ENCODE results near the gene ABL2. TPM values are rescaled to one million over a fixed set of nuclear protein-coding genes. Genes with fewer than 3 reads are reported as not detected.
A peak's percentile ranks its signal among the peaks of the same experiment; 100 is the strongest.
"Not testable (repeated sequence)": the region's sequence is repeated elsewhere in the genome, so short reads cannot be mapped to it uniquely, and the experiment has no call there.

Gene ABL2
- total and polyA plus RNA-seq, 8 donors = 1.3 to 26.6 (median 6.7) TPM

DNA sequence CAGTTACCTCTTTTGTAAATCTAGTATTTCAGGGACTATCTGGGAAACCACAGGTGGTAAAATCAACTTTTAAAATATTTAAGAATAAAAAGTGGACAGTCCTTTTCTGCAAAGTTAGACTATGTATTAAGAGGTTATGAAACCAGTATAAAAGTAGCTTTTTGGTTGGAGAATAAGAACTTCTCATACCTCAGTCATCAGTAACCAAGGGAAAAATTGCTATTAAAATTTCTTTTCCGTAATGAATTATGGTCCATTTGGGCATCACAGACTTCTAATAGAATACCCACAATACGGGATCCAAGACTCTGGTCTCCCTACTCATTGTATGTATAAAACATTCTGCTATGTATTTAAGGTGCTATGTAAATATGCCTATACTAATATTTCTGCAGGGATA, 51.9 kb downstream of the ABL2 start:
- TF ChIP-seq POLR2A (IDR thresholded peaks at IDR 0.05) = no peak
- TF ChIP-seq EP300 (IDR thresholded peaks at IDR 0.05) = no peak
- TF ChIP-seq, protein P1, sequence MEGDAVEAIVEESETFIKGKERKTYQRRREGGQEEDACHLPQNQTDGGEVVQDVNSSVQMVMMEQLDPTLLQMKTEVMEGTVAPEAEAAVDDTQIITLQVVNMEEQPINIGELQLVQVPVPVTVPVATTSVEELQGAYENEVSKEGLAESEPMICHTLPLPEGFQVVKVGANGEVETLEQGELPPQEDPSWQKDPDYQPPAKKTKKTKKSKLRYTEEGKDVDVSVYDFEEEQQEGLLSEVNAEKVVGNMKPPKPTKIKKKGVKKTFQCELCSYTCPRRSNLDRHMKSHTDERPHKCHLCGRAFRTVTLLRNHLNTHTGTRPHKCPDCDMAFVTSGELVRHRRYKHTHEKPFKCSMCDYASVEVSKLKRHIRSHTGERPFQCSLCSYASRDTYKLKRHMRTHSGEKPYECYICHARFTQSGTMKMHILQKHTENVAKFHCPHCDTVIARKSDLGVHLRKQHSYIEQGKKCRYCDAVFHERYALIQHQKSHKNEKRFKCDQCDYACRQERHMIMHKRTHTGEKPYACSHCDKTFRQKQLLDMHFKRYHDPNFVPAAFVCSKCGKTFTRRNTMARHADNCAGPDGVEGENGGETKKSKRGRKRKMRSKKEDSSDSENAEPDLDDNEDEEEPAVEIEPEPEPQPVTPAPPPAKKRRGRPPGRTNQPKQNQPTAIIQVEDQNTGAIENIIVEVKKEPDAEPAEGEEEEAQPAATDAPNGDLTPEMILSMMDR (IDR thresholded peaks at IDR 0.05) = no peak
- Histone ChIP-seq H3K27me3 (no peaks in the 10 kb centered on the region), H3K4me1 (peaks cover 0 to 34% (median 18%) of the 10 kb centered on the region in 4 donors), H3K36me3 (no peaks in the 10 kb centered on the region), H3K27ac (no peak overlapping the region), H3K9me3 (no peaks in the 10 kb centered on the region), H3K4me3 (no peak overlapping the region)
- intact Hi-C loops (cut with DNase I; ENCODE audit: low total_unique reads) = no loop called here
- 78 to 89% (median 81%) methylated on average over 2 of the region's 2 CpGs for WGBS, 5 donors
- no peak for DNase-seq

DNA sequence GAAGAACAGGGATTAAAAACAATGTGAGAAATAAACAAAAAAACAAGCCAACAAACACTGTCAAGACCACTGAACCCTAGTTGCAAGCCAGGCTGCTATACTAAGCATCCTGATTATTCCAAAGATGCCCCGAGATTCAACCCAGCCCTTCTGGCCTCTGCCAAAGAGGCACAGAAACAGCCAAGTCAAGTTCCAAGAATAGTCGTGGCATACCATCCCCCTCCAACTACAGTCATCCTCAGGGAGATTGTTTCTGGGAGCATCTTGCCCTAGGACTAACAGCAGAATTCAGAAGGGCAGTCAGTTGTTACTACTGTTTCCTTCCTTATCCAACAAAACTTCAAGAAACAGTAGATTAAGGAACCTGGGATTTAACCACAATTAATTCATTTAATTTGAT, 52.3 kb downstream of the ABL2 start:
- no peaks in the 10 kb centered on the region for H3K27me3 ChIP-seq
- peaks cover 0 to 34% (median 18%) of the 10 kb centered on the region in 4 donors for H3K4me1 ChIP-seq
- H3K36me3 ChIP-seq = no peaks in the 10 kb centered on the region
- no peak overlapping the region for H3K4me3 ChIP-seq
- no peak overlapping the region for H3K27ac ChIP-seq
- WGBS, 5 donors = 39 to 74% (median 66%) methylated on average over 2 of the region's 2 CpGs
- TF ChIP-seq, protein P1 (IDR thresholded peaks at IDR 0.05) = no peak
- no peak for TF ChIP-seq POLR2AphosphoS5 (IDR thresholded peaks at IDR 0.05)
- no peak for TF ChIP-seq POLR2A (IDR thresholded peaks at IDR 0.05)
- TF ChIP-seq EP300 (IDR thresholded peaks at IDR 0.05) = no peak
- DNase-seq = peak in 1 of 2 donors; percentile 36
- H3K9me3 ChIP-seq = no peaks in the 10 kb centered on the region
- intact Hi-C loops (cut with DNase I; ENCODE audit: low total_unique reads) = no loop called here

DNA sequence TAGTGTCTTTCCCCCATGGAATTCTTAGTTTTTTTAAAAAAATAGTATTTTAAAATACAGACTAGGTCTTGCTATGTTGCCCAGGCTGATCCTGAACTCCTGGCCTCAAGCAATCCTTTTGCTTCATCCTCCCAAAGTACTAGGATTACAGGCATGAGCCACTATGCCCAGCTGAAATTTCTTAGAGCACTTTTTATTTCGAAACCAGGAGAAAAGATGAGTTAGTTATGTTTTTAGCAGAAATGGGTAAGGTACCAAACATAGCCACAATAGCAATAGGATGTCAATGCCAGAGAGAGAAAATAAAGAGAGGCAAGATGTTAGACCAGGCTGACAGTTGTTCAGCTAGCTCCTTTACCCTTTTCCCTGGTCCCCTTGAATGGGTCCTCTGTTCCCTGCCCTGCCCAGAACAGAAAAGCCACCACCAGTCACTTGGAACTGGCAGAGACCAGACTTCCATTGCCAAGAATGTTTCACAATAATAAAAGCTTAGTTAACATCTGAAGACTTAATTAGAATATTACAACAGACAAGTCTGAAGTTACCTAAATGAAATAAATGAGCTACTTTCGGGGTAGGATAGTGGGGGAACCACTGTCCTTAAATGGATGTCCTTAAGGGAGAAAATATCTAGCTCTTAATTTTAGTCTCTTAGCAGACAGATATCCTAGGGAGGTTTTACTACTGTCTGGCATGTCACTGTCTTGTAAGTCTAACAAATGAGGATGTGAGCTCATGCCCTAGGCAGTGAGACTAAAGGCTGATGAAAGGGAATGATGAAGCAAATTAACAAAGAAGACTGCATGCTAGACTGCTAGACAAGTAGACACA, 54.3 kb downstream of the ABL2 start:
- H3K27ac ChIP-seq = peak overlapping the region in 4 of 5 donors; percentile 40 to 51 (median 42)
- no peaks in the 10 kb centered on the region for H3K9me3 ChIP-seq
- intact Hi-C loops (cut with DNase I; ENCODE audit: low total_unique reads) = no loop called here
- no peak overlapping the region for H3K4me3 ChIP-seq
- TF ChIP-seq EP300 (IDR thresholded peaks at IDR 0.05) (no peak), POLR2A (IDR thresholded peaks at IDR 0.05) (no peak), POLR2AphosphoS5 (IDR thresholded peaks at IDR 0.05) (no peak)
- TF ChIP-seq, protein P1 (IDR thresholded peaks at IDR 0.05) = no peak
- 59 to 90% (median 73%) methylated on average over 2 of the region's 2 CpGs for WGBS, 5 donors
- DNase-seq = peak in 1 of 2 donors; percentile 40
- peaks cover 0 to 35% (median 17%) of the 10 kb centered on the region in 4 donors for H3K4me1 ChIP-seq
- H3K27me3 ChIP-seq = no peaks in the 10 kb centered on the region
- H3K36me3 ChIP-seq = no peaks in the 10 kb centered on the region

DNA sequence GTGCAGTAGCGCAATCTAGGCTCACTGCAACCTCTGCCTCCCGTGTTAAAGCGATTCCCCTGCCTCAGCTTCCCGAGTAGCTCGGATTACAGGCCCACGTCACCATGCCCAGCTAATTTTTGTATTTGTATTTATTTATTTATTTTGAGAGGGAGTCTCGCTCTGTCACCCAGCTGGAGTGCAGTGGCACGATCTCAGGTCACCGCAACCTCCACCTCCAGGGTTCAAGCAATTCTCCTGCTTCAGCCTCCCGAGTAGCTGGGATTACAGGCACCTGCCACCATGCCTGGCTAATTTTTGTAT, 59.1 kb downstream of the ABL2 start:
- peaks cover 0 to 18% (median 9%) of the 10 kb centered on the region in 4 donors for H3K4me1 ChIP-seq
- H3K27ac ChIP-seq; H3K9me3 ChIP-seq; intact Hi-C loops (cut with DNase I; ENCODE audit: low total_unique reads); H3K4me3 ChIP-seq; H3K27me3 ChIP-seq; H3K36me3 ChIP-seq; DNase-seq: not testable (repeated sequence)
- 96 to 99% (median 97%) methylated on average over 10 of the region's 10 CpGs for WGBS, 5 donors
